Uterus (tissue), 4 donors: ENCODE measurements around the gene MEIG1. TPM values are rescaled to one million over a fixed set of nuclear protein-coding genes. Genes with fewer than 3 reads are reported as not detected.
"Not testable (repeated sequence)": the region's sequence is repeated elsewhere in the genome, so short reads cannot be mapped to it uniquely, and the experiment has no call there.

ENCODE experiments used
- DNase-seq, 2 donors: peaks; one replicate each; pipeline ENCODE4 v3.0.0-alpha.2; 2019 to 2020
- H3K27ac ChIP-seq, 2 donors: fragments of 200-600 bp; sonication (generic); 1 replicate in 1 of 2; 2 replicates in 1 of 2; pipeline ENCODE4 v1.5.1; 2016 to 2018
- H3K27me3 ChIP-seq, 2 donors: fragments of 200-600 bp; sonication (generic); one replicate each; pipeline ENCODE4 v1.5.1; 2018 to 2019; ENCODE audit warnings: control low read depth in 1 of 2
- H3K36me3 ChIP-seq, 2 donors: fragments of 200-600 bp; sonication (generic); one replicate each; pipeline ENCODE4 v1.5.1; 2019; ENCODE audit warnings: control low read depth in 1 of 2
- H3K4me1 ChIP-seq, 2 donors: fragments of 200-600 bp; sonication (generic); one replicate each; pipeline ENCODE4 v1.5.1; 2018 to 2019; ENCODE audit warnings: control low read depth in 1 of 2
- H3K4me3 ChIP-seq, 2 donors: fragments of 200-600 bp; sonication (generic); 1 replicate in 1 of 2; 2 replicates in 1 of 2; pipeline ENCODE4 v1.5.1; 2018 to 2019; ENCODE audit warnings: mild to moderate bottlenecking in 1 of 2
- H3K9me3 ChIP-seq, 2 donors: fragments of 200-600 bp; sonication (generic); one replicate each; pipeline ENCODE4 v1.5.1; 2019; ENCODE audit warnings: control low read depth in 1 of 2
- CTCF ChIP-seq, 4 experiments: fragments of 200-600 bp in 2 of 4; fragments of 450-650 bp in 2 of 4; sonication (generic) in 2 of 4; IDR thresholded peaks; one replicate each; pipeline ENCODE4 v1.5.1; 2016 to 2019; ENCODE audit warnings: antibody characterized with exemption in 4 of 4, mild to moderate bottlenecking in 2 of 4, moderate library complexity in 1 of 4
- POLR2A ChIP-seq, 2 donors: fragments of 450-650 bp; IDR thresholded peaks; one replicate each; pipeline ENCODE4 v1.6.1; 2016; ENCODE audit warnings: antibody characterized with exemption in 2 of 2, mild to moderate bottlenecking in 1 of 2, moderate library complexity in 1 of 2
- intact Hi-C: fragments of 100-400 bp; cut with DNase I; formaldehyde crosslinking; loops from one replicate; pipeline ENCODE4 v1.15.1; 2023; ENCODE audit warnings: low total_unique reads
- total RNA-seq, 4 donors: library from RNA; depleted of rRNA in 3 of 4; stranded (reverse); fragments of >200 nt in 3 of 4; gene quantifications; one replicate each; pipeline versions ENCODE4 v1.1.0 to v1.2.4, GENCODE V29; 2014 to 2023
- donor health status: DM: yes; HTN: yes; CAD: no.

Gene MEIG1
- total RNA-seq, 4 donors from 2014 or later: not detected

DNA sequence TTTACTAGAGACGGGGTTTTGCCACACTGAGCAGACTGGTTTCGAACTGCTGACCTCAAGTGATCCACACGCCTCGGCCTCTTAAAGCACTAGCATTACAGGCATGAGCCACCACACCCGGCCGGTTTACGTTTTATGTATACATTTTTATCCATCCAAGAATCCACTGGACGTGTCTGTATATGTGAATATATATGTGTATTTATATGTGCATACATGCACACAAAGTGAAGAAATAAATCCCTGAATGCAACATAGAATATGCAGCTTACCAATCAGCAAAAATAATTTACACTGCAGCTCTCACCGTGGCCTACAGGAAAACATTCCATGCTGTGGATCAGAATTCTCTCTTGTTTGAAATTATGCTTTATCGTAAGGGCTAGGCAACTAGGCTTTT is 28.6 kb upstream of the MEIG1 start:
- Histone ChIP-seq H3K4me1 (no peaks in the 10 kb centered on the region), H3K27me3 (no peaks in the 10 kb centered on the region), H3K27ac (no peak overlapping the region), H3K9me3 (no peaks in the 10 kb centered on the region), H3K4me3 (no peak overlapping the region), H3K36me3 (no peaks in the 10 kb centered on the region)
- no peak for TF ChIP-seq CTCF (IDR thresholded peaks at IDR 0.05)
- TF ChIP-seq POLR2A (IDR thresholded peaks at IDR 0.05): no peak
- no peak for DNase-seq
- intact Hi-C loops: no loop called here

DNA sequence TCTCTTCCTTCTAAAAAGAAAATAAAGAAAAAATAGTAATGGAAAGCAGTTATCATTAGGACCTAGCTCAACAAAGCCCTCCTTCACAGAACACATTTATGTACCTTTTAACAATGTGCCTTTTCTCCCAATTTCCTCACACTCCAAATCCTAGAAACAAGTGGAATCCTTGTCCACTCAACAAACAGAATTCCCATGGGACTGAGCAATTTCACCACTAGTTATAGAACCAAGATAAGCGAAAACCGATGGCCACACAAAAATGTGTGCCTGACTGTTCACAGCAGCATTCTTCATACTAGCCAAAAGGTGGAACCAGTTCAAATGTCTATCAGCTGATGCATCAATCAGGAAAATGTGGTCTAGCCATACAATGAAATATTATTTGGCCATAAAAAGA is 22.6 kb upstream of the MEIG1 start:
- Histone ChIP-seq H3K4me1 (no peaks in the 10 kb centered on the region), H3K36me3 (no peaks in the 10 kb centered on the region), H3K9me3 (no peaks in the 10 kb centered on the region), H3K4me3 (no peak overlapping the region), H3K27ac (no peak overlapping the region), H3K27me3 (no peaks in the 10 kb centered on the region)
- TF ChIP-seq CTCF (IDR thresholded peaks at IDR 0.05) (no peak), POLR2A (IDR thresholded peaks at IDR 0.05) (no peak)
- no peak for DNase-seq
- intact Hi-C loops: no loop called here

DNA sequence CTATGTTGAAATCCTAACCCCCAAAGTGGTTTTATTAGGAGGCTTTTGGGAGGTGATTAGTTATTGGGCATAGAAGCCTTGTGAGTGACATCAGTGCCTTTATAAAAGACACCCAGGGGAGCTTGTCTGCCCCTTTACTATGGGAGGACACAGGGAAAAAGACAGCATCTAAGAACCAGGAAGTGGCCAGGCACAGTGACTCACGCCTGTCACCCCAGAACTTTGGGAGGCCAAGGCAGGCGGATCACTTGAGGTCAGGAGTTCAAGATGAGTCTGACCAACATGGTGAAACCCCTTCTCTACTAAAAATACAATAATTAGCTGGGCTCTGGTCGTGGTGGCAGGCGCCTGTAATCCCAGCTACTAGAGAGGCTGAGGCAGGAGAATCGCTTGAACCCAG is 20.2 kb upstream of the MEIG1 start:
- H3K4me3 ChIP-seq, H3K27me3 ChIP-seq, DNase-seq, H3K4me1 ChIP-seq, intact Hi-C loops, H3K36me3 ChIP-seq, H3K9me3 ChIP-seq, H3K27ac ChIP-seq: not testable (repeated sequence)

DNA sequence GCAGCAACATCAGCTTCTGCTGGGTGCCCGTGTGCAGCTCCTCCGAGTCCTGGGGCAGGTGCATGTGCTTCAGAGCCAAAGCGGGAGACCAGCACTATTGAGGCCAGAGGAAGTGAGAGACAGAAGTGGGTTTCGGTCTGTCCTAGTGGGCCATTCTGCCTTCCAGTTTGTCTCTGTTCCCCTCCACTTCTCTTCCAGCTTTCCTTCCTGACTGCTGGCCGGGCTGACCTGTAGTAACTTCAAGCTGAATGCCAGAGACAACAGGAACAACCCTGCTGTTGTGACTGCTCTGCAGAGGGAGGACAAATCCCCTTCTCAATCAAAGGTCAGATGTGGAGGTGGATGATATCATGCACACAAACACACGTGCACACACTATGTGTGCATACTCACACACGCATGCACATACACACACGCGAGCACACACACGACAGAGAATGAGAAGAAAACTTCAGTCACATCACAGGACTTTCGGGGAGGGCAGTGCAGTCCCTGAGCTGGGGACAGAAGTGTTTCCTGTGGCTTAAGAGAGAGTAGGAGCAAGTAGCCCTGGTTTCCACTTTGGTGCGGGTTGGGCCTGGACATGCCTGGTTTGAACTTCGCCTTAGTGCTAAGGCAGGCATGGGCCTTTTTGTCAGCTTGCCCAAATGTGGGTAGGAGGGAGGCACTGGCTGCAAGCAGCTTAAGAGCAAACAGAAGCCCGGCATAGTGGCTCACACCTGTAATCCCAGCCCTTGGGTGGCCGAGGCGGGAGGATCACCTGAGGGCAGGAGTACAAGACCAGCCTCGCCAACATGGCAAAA is 16.8 kb upstream of the MEIG1 start:
- intact Hi-C loops, DNase-seq, H3K27me3 ChIP-seq, H3K4me1 ChIP-seq, H3K4me3 ChIP-seq, H3K36me3 ChIP-seq, H3K9me3 ChIP-seq, H3K27ac ChIP-seq: not testable (repeated sequence)

DNA sequence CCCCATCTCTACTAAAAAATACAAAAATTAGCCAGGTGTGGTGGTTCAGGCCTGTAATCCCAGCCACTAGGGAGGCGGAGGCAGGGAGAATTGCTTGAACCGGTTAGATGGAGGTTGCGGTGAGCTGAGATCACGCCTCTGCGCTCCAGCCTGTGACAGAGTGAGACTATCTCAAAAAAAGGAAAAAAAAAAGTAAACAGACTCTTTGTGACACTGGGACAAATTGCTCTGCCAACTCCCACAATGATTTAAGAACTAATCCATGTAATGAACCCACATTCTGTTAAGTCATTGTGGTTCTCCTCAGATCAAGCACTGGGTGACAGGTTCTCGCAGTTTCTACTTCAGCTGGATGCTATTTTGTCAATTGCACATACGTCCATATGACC is 16.2 kb upstream of the MEIG1 start:
- H3K4me1 ChIP-seq, H3K27ac ChIP-seq, DNase-seq, intact Hi-C loops, H3K4me3 ChIP-seq, H3K27me3 ChIP-seq, H3K9me3 ChIP-seq, H3K36me3 ChIP-seq: not testable (repeated sequence)

- Histone ChIP-seq H3K4me3 (no peak overlapping the region), H3K4me1 (no peaks in the 10 kb centered on the region), H3K9me3 (no peaks in the 10 kb centered on the region), H3K27ac (no peak overlapping the region), H3K27me3 (no peaks in the 10 kb centered on the region), H3K36me3 (no peaks in the 10 kb centered on the region)
- DNase-seq: no peak
- no peak for TF ChIP-seq CTCF (IDR thresholded peaks at IDR 0.05)
- no peak for TF ChIP-seq POLR2A (IDR thresholded peaks at IDR 0.05)
- intact Hi-C loops: no loop called here
Observed at GRCh38 chr10:14945108-14945507, 14.1 kb upstream of the MEIG1 start.

DNA sequence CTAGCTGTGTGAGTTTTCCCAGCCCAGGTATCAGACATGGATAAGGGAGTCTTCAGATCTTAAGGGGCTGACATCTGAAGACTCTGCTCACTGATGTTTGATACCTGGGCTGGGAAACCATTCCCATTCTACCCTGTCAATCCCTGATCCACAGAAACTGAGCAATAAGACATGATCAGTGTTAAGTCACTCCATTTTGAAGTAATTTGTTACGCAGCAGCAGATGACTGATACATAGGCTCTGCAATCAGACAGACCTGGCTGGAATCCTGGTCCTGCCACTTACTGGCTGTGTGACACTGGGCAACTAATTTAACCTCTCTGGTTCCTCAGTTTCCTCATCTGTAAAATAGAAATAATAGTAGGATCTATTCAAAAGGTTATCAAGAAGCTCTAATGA is 11.9 kb upstream of the MEIG1 start:
- H3K9me3 ChIP-seq: no peaks in the 10 kb centered on the region
- DNase-seq: no peak
- H3K4me1 ChIP-seq: no peaks in the 10 kb centered on the region
- TF ChIP-seq POLR2A (IDR thresholded peaks at IDR 0.05) (no peak), CTCF (IDR thresholded peaks at IDR 0.05) (no peak)
- H3K27me3 ChIP-seq: no peaks in the 10 kb centered on the region
- intact Hi-C loops: no loop called here
- no peak overlapping the region for H3K4me3 ChIP-seq
- no peak overlapping the region for H3K27ac ChIP-seq
- no peaks in the 10 kb centered on the region for H3K36me3 ChIP-seq
